GM18951 (cell line): ENCODE measurements around the gene HMOX2.
A peak's percentile ranks its signal among the peaks of the same experiment; 100 is the strongest.

Experiments
- POLR2A ChIP-seq: IDR thresholded peaks from 4 replicates; pipeline ENCODE4 v1.6.1; 2011; ENCODE audit warnings: mild to moderate bottlenecking; ENCODE audit not compliant: insufficient read length, insufficient read depth; ENCODE audit errors: extremely low read depth
- in situ Hi-C: fragments of 300-500 bp; cut with MboI; formaldehyde crosslinking; loops from one replicate; pipeline ENCODE4 v1.12.0; 2022; ENCODE audit warnings: low sequenced_read_pairs, mixed read lengths, inconsistent platforms; ENCODE audit not compliant: unreplicated experiment

HMOX2 gene

GRCh38 chr16:4529085-4530060 lies 53.2 kb downstream of the HMOX2 start:
- no peak for TF ChIP-seq POLR2A
- in situ Hi-C loops, result no loop called here

- TF ChIP-seq POLR2A, result no peak
- in situ Hi-C loops, result no loop called here
Measured at GRCh38 chr16:4531811-4532210, 55.6 kb downstream of the HMOX2 start.

- in situ Hi-C loops, result no loop called here
- no peak for TF ChIP-seq POLR2A
Measured at GRCh38 chr16:4532238-4532637, 56.0 kb downstream of the HMOX2 start.

GRCh38 chr16:4533490-4533889 lies 57.3 kb downstream of the HMOX2 start:
- no peak for TF ChIP-seq POLR2A

GRCh38 chr16:4534151-4534790 lies 58.1 kb downstream of the HMOX2 start:
- in situ Hi-C loops, result no loop called here
- no peak for TF ChIP-seq POLR2A

More at GRCh38 chr16:4533490-4533889, 57.3 kb downstream of the HMOX2 start:
- in situ Hi-C loops, result no loop called here

GRCh38 chr16:4535627-4536108 lies 59.5 kb downstream of the HMOX2 start:
- no peak for TF ChIP-seq POLR2A
- in situ Hi-C loops, result no loop called here

GRCh38 chr16:4536391-4537106 lies 60.4 kb downstream of the HMOX2 start:
- in situ Hi-C loops, result no loop called here

DNA sequence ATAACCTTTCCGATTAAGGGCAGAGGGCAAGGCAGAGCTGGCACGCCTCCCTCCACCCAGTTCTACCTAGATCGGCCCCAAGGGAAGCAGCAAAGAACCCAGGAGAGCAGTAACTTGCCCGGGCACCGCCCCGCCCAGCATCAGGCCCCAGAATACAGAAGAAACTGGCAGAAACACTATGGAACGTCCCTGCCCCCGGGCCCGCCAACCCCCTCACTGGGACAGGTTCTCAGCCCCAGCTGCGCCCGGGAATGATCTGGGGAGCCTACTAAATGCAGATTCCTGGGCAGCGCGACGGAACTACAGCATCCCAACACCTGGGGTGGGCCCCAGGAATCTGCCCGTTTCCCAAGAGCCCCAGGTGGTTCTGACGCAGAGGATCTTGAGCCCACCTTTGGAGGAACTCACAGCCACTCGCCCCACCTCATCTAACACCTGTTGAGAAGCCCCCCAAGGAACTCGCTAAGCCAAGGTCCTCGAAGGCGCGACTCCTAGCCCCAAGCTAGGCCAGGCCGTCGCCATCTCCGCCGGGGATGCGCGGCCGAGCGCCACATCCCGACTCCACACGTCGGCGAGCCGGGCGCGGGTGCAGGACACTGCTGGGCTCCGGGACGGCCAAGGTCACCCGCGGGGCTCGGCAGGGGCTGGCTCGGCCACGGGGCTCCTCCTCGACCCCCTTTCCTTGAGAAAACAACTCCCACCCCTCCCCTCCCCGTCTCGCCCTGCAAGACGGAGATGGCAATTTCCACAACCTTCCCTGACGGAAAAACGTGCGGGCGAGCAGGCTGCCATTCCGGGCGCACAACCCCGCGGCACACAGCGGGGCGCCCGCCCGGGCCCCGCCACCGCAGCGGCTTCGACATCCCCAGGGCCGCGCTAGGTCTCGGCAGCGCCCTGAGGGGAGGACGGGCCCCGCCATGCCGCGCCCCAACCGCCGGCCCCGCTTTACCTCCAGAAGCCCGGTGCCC lies 61.5 kb downstream of the HMOX2 start:
- TF ChIP-seq POLR2A, result no peak
- in situ Hi-C loops, result no loop called here

More at GRCh38 chr16:4536391-4537106, 60.4 kb downstream of the HMOX2 start:
- no peak for TF ChIP-seq POLR2A

GRCh38 chr16:4538350-4539235 lies 62.4 kb downstream of the HMOX2 start, which contains the start of gene CDIP1:
TSS of gene CDIP1 (minus strand) at chr16:4538773. CDS start at chr16:4514130, 24,643 bp downstream.
- peak; percentile 88 for TF ChIP-seq POLR2A
- in situ Hi-C loops, result no loop called here

DNA sequence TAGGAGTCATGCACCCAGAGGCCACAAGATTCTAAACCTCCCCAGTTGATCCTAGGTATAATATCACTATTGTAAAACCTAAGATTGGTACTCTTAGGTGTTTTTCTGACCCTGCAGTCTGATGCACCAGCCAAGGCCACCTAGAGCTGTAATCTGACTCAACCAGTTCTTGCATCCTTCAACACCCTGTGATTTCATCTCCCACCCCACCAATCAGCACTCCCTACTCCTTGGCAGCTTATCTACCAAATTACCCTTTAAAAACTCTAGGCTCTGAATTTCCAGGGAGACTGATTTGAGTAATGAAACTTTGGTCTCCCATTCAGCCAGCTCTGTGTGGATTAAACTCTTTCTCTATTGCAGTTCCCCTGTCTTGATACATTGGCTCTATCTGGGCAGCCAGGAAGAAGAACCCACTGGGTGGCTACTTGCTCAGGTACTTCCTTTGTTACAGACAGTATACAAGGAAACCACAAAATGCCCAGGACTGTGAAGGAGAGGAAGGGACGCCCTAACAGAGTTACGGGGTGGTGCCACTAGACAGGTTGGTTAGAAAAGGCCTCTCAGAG lies 63.6 kb downstream of the HMOX2 start:
- in situ Hi-C loops, result no loop called here
- no peak for TF ChIP-seq POLR2A

GRCh38 chr16:4544473-4544872 lies 68.3 kb downstream of the HMOX2 start:
- TF ChIP-seq POLR2A, result no peak
- in situ Hi-C loops, result no loop called here
